Natural killer cell (primary cell): ENCODE data around the gene AKAP13. TPM values are rescaled to one million over a fixed set of nuclear protein-coding genes. Genes with fewer than 3 reads are reported as not detected.
A peak's percentile ranks its signal among the peaks of the same experiment; 100 is the strongest.

Experiments
- ATAC-seq, 3 donors: fragments of 150-1000 bp in 2 of 3; fragments of 200-7000 bp in 1 of 3; cut with Tn5 transposase; 1 replicate in 1 of 3; 2 replicates in 2 of 3; pipeline ENCODE4 v1.10.0; 2021; ENCODE audit warnings: mild to moderate bottlenecking in 2 of 3, moderate library complexity in 2 of 3
- DNase-seq, 2 donors: peaks; one replicate each; pipeline versions ENCODE4 v3.0.0 to v3.0.0-alpha.2; 2013 to 2021; ENCODE audit warnings: mixed read lengths in 1 of 2
- H3K27ac ChIP-seq: one replicate; pipeline ENCODE4 v1.5.1; 2013; ENCODE audit warnings: mild to moderate bottlenecking, low read length
- H3K27me3 ChIP-seq: one replicate; pipeline ENCODE4 v1.6.1; 2013; ENCODE audit warnings: low read length; ENCODE audit not compliant: control insufficient read depth, insufficient read depth
- H3K36me3 ChIP-seq: one replicate; pipeline ENCODE4 v1.6.1; 2013; ENCODE audit warnings: low read length; ENCODE audit not compliant: control insufficient read depth, insufficient read depth
- H3K4me1 ChIP-seq: one replicate; pipeline ENCODE4 v1.6.1; 2013; ENCODE audit warnings: low read length; ENCODE audit not compliant: control insufficient read depth, insufficient read depth
- H3K4me3 ChIP-seq: one replicate; pipeline ENCODE4 v1.5.1; 2013; ENCODE audit warnings: low read length
- H3K9me3 ChIP-seq: one replicate; pipeline ENCODE4 v1.6.1; 2013; ENCODE audit warnings: low read length; ENCODE audit not compliant: control insufficient read depth, insufficient read depth
- H3K27ac Mint-ChIP-seq, 2 donors: one replicate each; pipeline ENCODE4 v1.8.0; 2022; ENCODE audit warnings: mild to moderate bottlenecking in 2 of 2, mixed read lengths in 2 of 2, moderate library complexity in 1 of 2
- H3K27me3 Mint-ChIP-seq, 2 donors: one replicate each; pipeline ENCODE4 v1.8.0; 2022; ENCODE audit warnings: low read depth in 2 of 2, mixed read lengths in 2 of 2
- H3K36me3 Mint-ChIP-seq: one replicate; pipeline ENCODE4 v1.8.0; 2022; ENCODE audit warnings: mixed read lengths
- H3K4me1 Mint-ChIP-seq, 2 donors: one replicate each; pipeline ENCODE4 v1.8.0; 2022; ENCODE audit warnings: mixed read lengths in 2 of 2
- H3K4me3 Mint-ChIP-seq: one replicate; pipeline ENCODE4 v1.8.0; 2022; ENCODE audit warnings: mild to moderate bottlenecking, moderate library complexity, mixed read lengths
- H3K9me3 Mint-ChIP-seq, 2 donors: one replicate each; pipeline ENCODE4 v1.8.0; 2022; ENCODE audit warnings: mixed read lengths in 2 of 2
- CTCF ChIP-seq: fragments of 200-600 bp; IDR thresholded peaks from one replicate; pipeline ENCODE4 v1.8.0; 2022; ENCODE audit warnings: antibody characterized with exemption
- WGBS: methylation state at CpG from one replicate; pipeline ENCODE4 v1.1.7; 2013; ENCODE audit warnings: missing lambda C conversion rate; ENCODE audit not compliant: insufficient coverage; 5-methylcytosine and 5-hydroxymethylcytosine counted together
- intact Hi-C: fragments of 100-400 bp; cut with micrococcal nuclease; formaldehyde crosslinking; loops from one replicate; pipeline ENCODE4 v1.14.2; 2022
- total RNA-seq, 4 donors: library from RNA; stranded (reverse); fragments of 120-200 nt in 1 of 4; gene quantifications; one replicate each; pipeline versions ENCODE4 v1.2.3 to v1.2.4, GENCODE V29; 2013 to 2022

AKAP13 gene
- total RNA-seq, 3 donors from 2014 or later (not counting 1 experiment from before 2014, with no cell fraction given), result 573 to 661 (median 647) TPM

- 94% methylated on average over 5 of the region's 10 CpGs for WGBS
- peak overlapping the region; percentile 76 to 82 for H3K27ac Mint-ChIP-seq
- H3K9me3 ChIP-seq, result no peaks in the 10 kb centered on the region
Measured at GRCh38 chr15:85651548-85651947, 271.1 kb downstream of the AKAP13 start.

DNA sequence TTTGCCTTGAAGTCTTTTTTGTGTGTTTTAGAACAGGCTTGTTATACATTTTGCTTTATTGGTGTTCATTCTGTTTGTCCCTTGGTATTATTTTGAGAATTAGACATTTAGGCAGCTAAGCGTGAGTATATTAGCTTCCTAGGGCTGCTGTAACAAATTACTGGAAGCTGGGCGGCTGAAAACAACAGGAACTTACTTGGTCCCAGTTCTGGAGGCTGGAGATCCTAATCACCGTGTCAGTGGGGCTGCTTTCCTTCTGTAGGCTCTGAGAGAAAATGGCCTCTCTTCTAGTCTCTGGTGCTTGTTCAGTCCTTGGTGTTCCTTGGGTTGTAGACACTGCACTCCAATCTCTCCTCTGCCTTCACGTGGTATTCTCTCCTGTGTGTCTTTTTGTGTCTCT is 272.1 kb downstream of the AKAP13 start:
- peak overlapping the region; percentile 76 to 82 for H3K27ac Mint-ChIP-seq
- Histone ChIP-seq H3K27ac (no peak overlapping the region), H3K9me3 (no peaks in the 10 kb centered on the region), H3K36me3 (peaks cover 42% of the 10 kb centered on the region), H3K4me1 (peaks cover 19% of the 10 kb centered on the region), H3K27me3 (no peaks in the 10 kb centered on the region), H3K4me3 (no peak overlapping the region)
- WGBS, result 88% methylated on average over 4 of the region's 4 CpGs
- H3K9me3 Mint-ChIP-seq, result peaks cover 0 to 3% of the 10 kb centered on the region in 2 donors
- H3K4me3 Mint-ChIP-seq, result no peak overlapping the region
- peaks cover 10 to 24% of the 10 kb centered on the region in 2 donors for H3K4me1 Mint-ChIP-seq
- intact Hi-C loops, result no loop called here
- no peaks in the 10 kb centered on the region for H3K27me3 Mint-ChIP-seq
- no peak for TF ChIP-seq CTCF
- H3K36me3 Mint-ChIP-seq, result no peaks in the 10 kb centered on the region
- ATAC-seq (no peak), DNase-seq (no peak)

More at GRCh38 chr15:85651548-85651947, 271.1 kb downstream of the AKAP13 start:
- no peak for TF ChIP-seq CTCF
- Histone ChIP-seq H3K4me3 (no peak overlapping the region), H3K36me3 (peaks cover 35% of the 10 kb centered on the region), H3K27me3 (no peaks in the 10 kb centered on the region), H3K27ac (no peak overlapping the region), H3K4me1 (peaks cover 28% of the 10 kb centered on the region)
- intact Hi-C loops, result no loop called here
- ATAC-seq (no peak), DNase-seq (no peak)
- Mint-ChIP-seq H3K9me3 (peaks cover 3% of the 10 kb centered on the region in 2 donors), H3K36me3 (no peaks in the 10 kb centered on the region), H3K4me3 (no peak overlapping the region), H3K27me3 (no peaks in the 10 kb centered on the region), H3K4me1 (peaks cover 16 to 32% of the 10 kb centered on the region in 2 donors)

- Mint-ChIP-seq H3K4me3 (no peak overlapping the region), H3K9me3 (no peaks in the 10 kb centered on the region), H3K36me3 (no peaks in the 10 kb centered on the region), H3K27ac (peak overlapping the region; percentile 0 to 6), H3K27me3 (no peaks in the 10 kb centered on the region), H3K4me1 (peaks cover 0 to 13% of the 10 kb centered on the region in 2 donors)
- ATAC-seq (no peak), DNase-seq (no peak)
- peaks cover 55% of the 10 kb centered on the region for H3K36me3 ChIP-seq
- intact Hi-C loops, result no loop called here
- no peaks in the 10 kb centered on the region for H3K4me1 ChIP-seq
- H3K27me3 ChIP-seq, result no peaks in the 10 kb centered on the region
- no peak for TF ChIP-seq CTCF
- WGBS, result 50% methylated on average over 1 of the region's 1 CpG
- no peak overlapping the region for H3K4me3 ChIP-seq
- no peaks in the 10 kb centered on the region for H3K9me3 ChIP-seq
- H3K27ac ChIP-seq, result no peak overlapping the region
Measured at GRCh38 chr15:85657132-85657531, 276.7 kb downstream of the AKAP13 start.

GRCh38 chr15:85658816-85659215 is 278.4 kb downstream of the AKAP13 start:
- H3K4me1 Mint-ChIP-seq, result peaks cover 0 to 5% of the 10 kb centered on the region in 2 donors
- Histone ChIP-seq H3K27ac (no peak overlapping the region), H3K27me3 (no peaks in the 10 kb centered on the region), H3K36me3 (peaks cover 57% of the 10 kb centered on the region), H3K4me3 (no peak overlapping the region), H3K9me3 (no peaks in the 10 kb centered on the region), H3K4me1 (no peaks in the 10 kb centered on the region)
- DNase-seq (no peak), ATAC-seq (no peak)
- H3K9me3 Mint-ChIP-seq, result no peaks in the 10 kb centered on the region
- intact Hi-C loops, result no loop called here
- WGBS, result 87% methylated on average over 3 of the region's 3 CpGs
- no peaks in the 10 kb centered on the region for H3K36me3 Mint-ChIP-seq
- H3K27me3 Mint-ChIP-seq, result no peaks in the 10 kb centered on the region
- H3K27ac Mint-ChIP-seq, result peak overlapping the region in 1 of 2 donors; percentile 78
- TF ChIP-seq CTCF, result no peak
- H3K4me3 Mint-ChIP-seq, result no peak overlapping the region
